ENCODE data around the gene MEX3C.

The MEX3C gene

GRCh38 chr18:51171625-51172259 is 25.7 kb downstream of the MEX3C start:
- no peak for ATAC-seq
- TF ChIP-seq ZFP30 (CRISPR knock-in tag; IDR thresholded peaks at IDR 0.05) = no peak

- no peak for ATAC-seq
- TF ChIP-seq TOX (CRISPR knock-in tag; IDR thresholded peaks at IDR 0.05; ENCODE audit: borderline replicate concordance) = no peak
Observed at GRCh38 chr18:51171223-51171622, 26.3 kb downstream of the MEX3C start.

- TF ChIP-seq CSRNP3 (CRISPR knock-in tag; IDR thresholded peaks at IDR 0.05) (no peak), SNAI2 (CRISPR knock-in tag; IDR thresholded peaks at IDR 0.05) (no peak), ZNF565 (CRISPR knock-in tag; conservative IDR thresholded peaks at IDR 0.05; ENCODE audit: low read depth) (no peak), PATZ1 (CRISPR knock-in tag; IDR thresholded peaks at IDR 0.05; ENCODE audit: borderline replicate concordance) (no peak), ISL1 (CRISPR knock-in tag; IDR thresholded peaks at IDR 0.05) (no peak), BACH2 (CRISPR knock-in tag; IDR thresholded peaks at IDR 0.05; ENCODE audit: borderline replicate concordance) (no peak), TSHZ2 (CRISPR knock-in tag; IDR thresholded peaks at IDR 0.05) (no peak), POU6F1 (CRISPR knock-in tag; IDR thresholded peaks at IDR 0.05; ENCODE audit: borderline replicate concordance, low read depth) (no peak), ZFP30 (CRISPR knock-in tag; IDR thresholded peaks at IDR 0.05) (no peak), ZNF70 (CRISPR knock-in tag; IDR thresholded peaks at IDR 0.05) (no peak), ZC3H10 (CRISPR knock-in tag; IDR thresholded peaks at IDR 0.05) (no peak), ZFP3 (CRISPR knock-in tag; IDR thresholded peaks at IDR 0.05) (no peak), TOX (CRISPR knock-in tag; IDR thresholded peaks at IDR 0.05; ENCODE audit: borderline replicate concordance) (no peak), CSDC2 (CRISPR knock-in tag; IDR thresholded peaks at IDR 0.05) (no peak), OSR1 (CRISPR knock-in tag; IDR thresholded peaks at IDR 0.05) (no peak), GLIS3 (CRISPR knock-in tag; IDR thresholded peaks at IDR 0.05) (no peak), CREB5 (CRISPR knock-in tag; IDR thresholded peaks at IDR 0.05; ENCODE audit: low read depth) (no peak), TCF4 (CRISPR knock-in tag; IDR thresholded peaks at IDR 0.05; ENCODE audit: borderline replicate concordance) (no peak)
- ATAC-seq = no peak
Observed at GRCh38 chr18:51170664-51171063, 26.8 kb downstream of the MEX3C start.

GRCh38 chr18:51169731-51170130 is 27.8 kb downstream of the MEX3C start:
- ATAC-seq = no peak
- TF ChIP-seq TCF4 (CRISPR knock-in tag; IDR thresholded peaks at IDR 0.05; ENCODE audit: borderline replicate concordance) (no peak), BACH2 (CRISPR knock-in tag; IDR thresholded peaks at IDR 0.05; ENCODE audit: borderline replicate concordance) (no peak), ZC3H10 (CRISPR knock-in tag; IDR thresholded peaks at IDR 0.05) (no peak), ISL1 (CRISPR knock-in tag; IDR thresholded peaks at IDR 0.05) (no peak), PPARA (CRISPR knock-in tag; IDR thresholded peaks at IDR 0.05; ENCODE audit: borderline replicate concordance) (no peak), CSRNP3 (CRISPR knock-in tag; IDR thresholded peaks at IDR 0.05) (no peak), TSHZ2 (CRISPR knock-in tag; IDR thresholded peaks at IDR 0.05) (no peak), POU6F1 (CRISPR knock-in tag; IDR thresholded peaks at IDR 0.05; ENCODE audit: borderline replicate concordance, low read depth) (no peak), ZNF565 (CRISPR knock-in tag; conservative IDR thresholded peaks at IDR 0.05; ENCODE audit: low read depth) (no peak)

Data from SK-N-SH treated with all-trans-retinoic acid at 6 μM for 48 hours (cell line).